PC-3 (cell line): ENCODE data around the gene APOC1. TPM values are rescaled to one million over a fixed set of nuclear protein-coding genes. Genes with fewer than 3 reads are reported as not detected.
"Not testable (repeated sequence)": the region's sequence is repeated elsewhere in the genome, so short reads cannot be mapped to it uniquely, and the experiment has no call there.

ENCODE experiments used
- ATAC-seq: fragments of 200-7000 bp; cut with Tn5 transposase; 2 replicates; pipeline ENCODE4 v1.9.1; 2020; ENCODE audit warnings: mild to moderate bottlenecking, moderate library complexity
- Bru-seq: library from RNA; stranded (reverse); fragments of 400-500 nt; gene quantifications from one replicate; lab custom pipeline; 2021; lab: Mats Ljungman, UMichigan
- BruChase-seq, 2 experiments: library from RNA; stranded (reverse); fragments of 400-500 nt; gene quantifications; one replicate each; lab custom pipeline; 2021; lab: Mats Ljungman, UMichigan
- BruUV-seq: library from RNA; stranded (reverse); fragments of 400-500 nt; replicated peaks from 2 replicates; lab custom pipeline; 2021; lab: Mats Ljungman, UMichigan
- CTCF ChIA-PET: fragments of 300-600 bp; sonication (Branson Sonifier 250); formaldehyde crosslinking; loops from one replicate; lab custom pipeline; 2022; ENCODE audit warnings: antibody characterized with exemption; lab: Charles Lee
- POLR2A ChIA-PET: fragments of 300-600 bp; sonication (Branson Sonifier 250); formaldehyde crosslinking; loops from one replicate; lab custom pipeline; 2022; ENCODE audit warnings: antibody characterized with exemption; ENCODE audit not compliant: unreplicated experiment; lab: Charles Lee
- DNase-seq: peaks from one replicate; pipeline ENCODE4 v3.0.0-alpha.2; 2015
- H2AFZ ChIP-seq: fragments of 300-600 bp; sonication (generic); 2 replicates; pipeline ENCODE4 v1.6.0; 2016; ENCODE audit warnings: antibody characterized with exemption, low read length
- H3F3A ChIP-seq: fragments of 300-600 bp; sonication (generic); one replicate; pipeline ENCODE4 v1.6.0; 2017; ENCODE audit warnings: antibody characterized with exemption, low read length, control low read depth, mild to moderate bottlenecking; ENCODE audit not compliant: unreplicated experiment
- H3K27ac ChIP-seq: fragments of 300-600 bp; sonication (generic); 2 replicates; pipeline ENCODE4 v1.5.1; 2016; ENCODE audit warnings: mild to moderate bottlenecking, low read length
- H3K27me3 ChIP-seq: fragments of 300-600 bp; sonication (generic); 2 replicates; pipeline ENCODE4 v1.6.1; 2016; ENCODE audit warnings: low read length, mixed read lengths
- H3K36me3 ChIP-seq: fragments of 300-600 bp; sonication (generic); 2 replicates; pipeline ENCODE4 v1.6.1; 2016; ENCODE audit warnings: low read depth, mixed run types, low read length, mixed read lengths
- H3K4me1 ChIP-seq: fragments of 300-600 bp; sonication (generic); 2 replicates; pipeline ENCODE4 v1.5.1; 2016; ENCODE audit warnings: low read length; ENCODE audit not compliant: insufficient read depth
- H3K4me2 ChIP-seq: fragments of 300-600 bp; sonication (generic); 2 replicates; pipeline ENCODE4 v1.6.0; 2016; ENCODE audit warnings: low read length
- H3K4me3 ChIP-seq: fragments of 300-600 bp; sonication (generic); 2 replicates; pipeline ENCODE4 v1.5.1; 2016; ENCODE audit warnings: mild to moderate bottlenecking, low read length, mixed read lengths
- H3K79me2 ChIP-seq: fragments of 300-600 bp; sonication (generic); 2 replicates; pipeline ENCODE4 v1.6.1; 2017; ENCODE audit warnings: low read length, mixed read lengths
- H3K9ac ChIP-seq: fragments of 300-600 bp; sonication (generic); 2 replicates; pipeline ENCODE4 v1.6.0; 2016; ENCODE audit warnings: mild to moderate bottlenecking, low read length
- H3K9me2 ChIP-seq: fragments of 300-600 bp; sonication (generic); replicated peaks from 2 replicates; pipeline ENCODE4 v1.6.1; 2016; ENCODE audit warnings: mixed run types, low read length, mixed read lengths
- H3K9me3 ChIP-seq: fragments of 300-600 bp; sonication (generic); 2 replicates; pipeline ENCODE4 v1.6.1; 2016; ENCODE audit warnings: low read length, mixed read lengths
- H4K20me1 ChIP-seq: fragments of 300-600 bp; sonication (generic); 2 replicates; pipeline ENCODE4 v1.6.1; 2016; ENCODE audit warnings: low read length, mixed read lengths
- EZH2 ChIP-seq: fragments of 300-600 bp; sonication (generic); IDR thresholded peaks from one replicate; pipeline ENCODE4 v1.6.1; 2017; ENCODE audit warnings: antibody characterized with exemption, mild to moderate bottlenecking, low read length; ENCODE audit not compliant: unreplicated experiment
- EZH2phosphoT487 ChIP-seq: fragments of 300-600 bp; sonication (generic); IDR thresholded peaks from 2 replicates; pipeline ENCODE4 v1.6.1; 2018; ENCODE audit warnings: mild to moderate bottlenecking, antibody characterized with exemption, low read length, borderline replicate concordance
- intact Hi-C: fragments of 100-400 bp; cut with micrococcal nuclease; formaldehyde crosslinking; loops from 2 replicates; pipeline ENCODE4 v1.9.0; 2023
- long read RNA-seq: library from polyadenylated mRNA; unstranded; transcript quantifications from one replicate; pipeline ENCODE4 v2.0.0, GENCODE V29; 2021; ENCODE audit not compliant: unreplicated experiment
- total RNA-seq: library from RNA; depleted of rRNA; stranded (reverse); fragments of >200 nt; gene quantifications from 2 replicates; pipeline ENCODE4 v1.2.3, GENCODE V29; 2014; rRNA removed
- TF ChIP-seq, protein P1 (sequence below): fragments of 300-600 bp; sonication (generic); conservative IDR thresholded peaks from 2 replicates; pipeline ENCODE4 v1.5.1; 2017; ENCODE audit warnings: antibody characterized with exemption, low read depth, mild to moderate bottlenecking, low read length

Gene APOC1
- total RNA-seq: 2.7 and 3.3 TPM in 2 replicates
- percentile 13 among the genes with signal in this experiment for Bru-seq, nascent RNA
- BruChase-seq, experiment 1, labeled RNA remaining after a 6-hour chase: percentile 16 among the genes with signal in this experiment
- percentile 11 among the genes with signal in this experiment for BruChase-seq, experiment 2, labeled RNA remaining after a 2-hour chase
- long read RNA-seq: 0 reads

DNA sequence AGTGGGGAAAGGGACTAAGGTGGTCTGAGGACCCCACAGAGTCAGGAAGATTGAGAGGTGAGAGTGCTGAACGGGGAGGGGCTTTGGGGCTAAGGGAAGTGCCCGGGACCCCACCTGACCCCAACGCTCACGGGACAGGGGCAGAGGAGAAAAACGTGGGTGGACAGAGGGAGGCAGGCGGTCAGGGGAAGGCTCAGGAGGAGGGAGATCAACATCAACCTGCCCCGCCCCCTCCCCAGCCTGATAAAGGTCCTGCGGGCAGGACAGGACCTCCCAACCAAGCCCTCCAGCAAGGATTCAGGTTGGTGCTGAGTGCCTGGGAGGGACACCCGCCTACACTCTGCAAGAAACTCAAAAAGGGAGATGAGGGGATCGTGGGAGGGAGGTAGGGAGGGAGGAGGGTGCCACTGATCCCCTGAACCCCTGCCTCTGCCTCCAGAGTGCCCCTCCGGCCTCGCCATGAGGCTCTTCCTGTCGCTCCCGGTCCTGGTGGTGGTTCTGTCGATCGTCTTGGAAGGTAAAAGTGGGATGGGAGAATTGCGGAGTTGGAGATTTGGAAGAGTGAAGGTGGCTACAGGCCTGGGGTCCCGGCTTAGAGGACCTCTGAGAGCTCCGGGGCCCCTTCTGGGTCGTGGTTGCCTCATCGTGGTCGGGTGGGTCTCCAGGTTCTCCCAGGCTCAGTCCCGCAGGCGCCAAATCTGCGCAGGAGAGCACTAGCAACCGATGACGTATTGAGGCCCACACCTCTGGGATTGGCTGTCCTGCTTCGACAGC lies at the start of gene APOC1:
TSS of gene APOC1 (plus strand) at position 176 of the 774 bp plus-strand sequence. CDS start at position 460, 284 bp downstream.
- H3K9me3 ChIP-seq, H4K20me1 ChIP-seq, H3K9me2 ChIP-seq, H3F3A ChIP-seq, intact Hi-C loops, H3K4me1 ChIP-seq, H3K36me3 ChIP-seq, H3K27ac ChIP-seq, H3K79me2 ChIP-seq, H3K27me3 ChIP-seq: not testable (repeated sequence)
- CTCF ChIA-PET: interaction anchor here (0.6 kb wide), 1 partner anchor 191 kb away, joined by 4 read pairs; no protein-coding TSS in a partner anchor
- peak within 1 kb of the TSS; percentile 82 for H3K4me2 ChIP-seq
- ATAC-seq (peak; percentile 91), DNase-seq (peak; percentile 82)
- H3K9ac ChIP-seq: peak within 1 kb of the TSS; percentile 62
- peak within 1 kb of the TSS; percentile 68 for H3K4me3 ChIP-seq
- POLR2A ChIA-PET: interaction anchor here (0.6 kb wide), 1 partner anchor 9 kb away, joined by 3 read pairs; the partner anchor contains the start of gene APOE
- H2AFZ ChIP-seq: peak within 1 kb of the TSS; percentile 87
- BruUV-seq: TSS peak; percentile 35

DNA sequence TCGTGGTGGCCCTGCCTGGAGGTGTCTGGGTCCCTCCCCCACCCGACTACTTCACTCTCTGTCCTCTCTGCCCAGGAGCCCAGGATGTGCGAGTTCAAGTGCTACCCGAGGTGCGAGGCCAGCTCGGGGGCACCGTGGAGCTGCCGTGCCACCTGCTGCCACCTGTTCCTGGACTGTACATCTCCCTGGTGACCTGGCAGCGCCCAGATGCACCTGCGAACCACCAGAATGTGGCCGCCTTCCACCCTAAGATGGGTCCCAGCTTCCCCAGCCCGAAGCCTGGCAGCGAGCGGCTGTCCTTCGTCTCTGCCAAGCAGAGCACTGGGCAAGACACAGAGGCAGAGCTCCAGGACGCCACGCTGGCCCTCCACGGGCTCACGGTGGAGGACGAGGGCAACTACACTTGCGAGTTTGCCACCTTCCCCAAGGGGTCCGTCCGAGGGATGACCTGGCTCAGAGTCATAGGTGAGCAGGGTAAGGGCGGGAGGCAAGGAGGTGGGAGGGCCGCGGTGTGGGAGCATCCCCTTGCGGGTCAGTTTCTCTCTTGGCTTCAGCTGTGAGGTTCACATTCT lies 49.1 kb upstream of the APOC1 start:
- ATAC-seq: no peak

DNA sequence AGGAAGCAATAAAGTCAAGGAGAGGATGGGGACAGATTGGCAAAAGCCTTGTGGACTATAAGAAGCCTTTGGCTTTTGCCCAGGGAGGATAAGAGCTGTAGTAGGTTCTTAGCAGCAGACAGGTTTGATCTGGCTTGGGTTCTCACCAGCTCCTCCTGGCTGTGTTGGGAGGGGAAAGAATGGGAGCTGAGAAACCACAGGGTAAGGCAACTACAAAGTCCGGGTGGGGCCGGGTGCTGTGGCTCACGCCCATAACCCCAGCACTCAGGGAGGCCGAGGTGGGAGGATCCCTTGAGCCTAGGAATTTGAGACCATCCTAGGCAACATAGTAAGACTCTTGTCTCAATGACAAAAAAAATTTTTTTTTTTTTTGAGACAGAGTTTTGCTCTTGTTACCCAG lies 47.7 kb upstream of the APOC1 start:
- Histone ChIP-seq H3F3A (no peaks in the 10 kb centered on the region), H3K9ac (no peak overlapping the region), H3K4me1 (no peaks in the 10 kb centered on the region), H3K4me3 (no peak overlapping the region), H4K20me1 (no peaks in the 10 kb centered on the region), H3K27ac (no peak overlapping the region), H3K27me3 (no peaks in the 10 kb centered on the region), H3K36me3 (no peaks in the 10 kb centered on the region), H3K79me2 (no peaks in the 10 kb centered on the region), H3K9me3 (no peaks in the 10 kb centered on the region), H2AFZ (no peak overlapping the region), H3K9me2 (no peaks in the 10 kb centered on the region), H3K4me2 (no peak overlapping the region)
- intact Hi-C loops: no loop called here
- ChIA-PET POLR2A (no interaction called here), CTCF (no interaction called here)
- BruUV-seq: no TSS peak
- DNase-seq (no peak), ATAC-seq (no peak)
- TF ChIP-seq EZH2phosphoT487 (no peak), EZH2 (no peak)

More for the DNA sequence above, 49.1 kb upstream of the APOC1 start:
- no TSS peak for BruUV-seq
- Histone ChIP-seq H4K20me1 (no peaks in the 10 kb centered on the region), H3K4me1 (no peaks in the 10 kb centered on the region), H3K79me2 (no peaks in the 10 kb centered on the region), H3K9me3 (no peaks in the 10 kb centered on the region), H3K4me3 (no peak overlapping the region), H3F3A (no peaks in the 10 kb centered on the region), H2AFZ (no peak overlapping the region), H3K4me2 (no peak overlapping the region), H3K9ac (no peak overlapping the region), H3K27me3 (no peaks in the 10 kb centered on the region), H3K36me3 (no peaks in the 10 kb centered on the region), H3K27ac (no peak overlapping the region), H3K9me2 (no peaks in the 10 kb centered on the region)
- POLR2A ChIA-PET: no interaction called here
- CTCF ChIA-PET: no interaction called here
- intact Hi-C loops: no loop called here
- TF ChIP-seq EZH2phosphoT487 (no peak), EZH2 (no peak)
- TF ChIP-seq, protein P1, sequence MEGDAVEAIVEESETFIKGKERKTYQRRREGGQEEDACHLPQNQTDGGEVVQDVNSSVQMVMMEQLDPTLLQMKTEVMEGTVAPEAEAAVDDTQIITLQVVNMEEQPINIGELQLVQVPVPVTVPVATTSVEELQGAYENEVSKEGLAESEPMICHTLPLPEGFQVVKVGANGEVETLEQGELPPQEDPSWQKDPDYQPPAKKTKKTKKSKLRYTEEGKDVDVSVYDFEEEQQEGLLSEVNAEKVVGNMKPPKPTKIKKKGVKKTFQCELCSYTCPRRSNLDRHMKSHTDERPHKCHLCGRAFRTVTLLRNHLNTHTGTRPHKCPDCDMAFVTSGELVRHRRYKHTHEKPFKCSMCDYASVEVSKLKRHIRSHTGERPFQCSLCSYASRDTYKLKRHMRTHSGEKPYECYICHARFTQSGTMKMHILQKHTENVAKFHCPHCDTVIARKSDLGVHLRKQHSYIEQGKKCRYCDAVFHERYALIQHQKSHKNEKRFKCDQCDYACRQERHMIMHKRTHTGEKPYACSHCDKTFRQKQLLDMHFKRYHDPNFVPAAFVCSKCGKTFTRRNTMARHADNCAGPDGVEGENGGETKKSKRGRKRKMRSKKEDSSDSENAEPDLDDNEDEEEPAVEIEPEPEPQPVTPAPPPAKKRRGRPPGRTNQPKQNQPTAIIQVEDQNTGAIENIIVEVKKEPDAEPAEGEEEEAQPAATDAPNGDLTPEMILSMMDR: no peak
- DNase-seq: no peak
